PC-9 (cell line): Measurements from ENCODE around the gene CCDC154.

Source experiments
- CTCF ChIP-seq: fragments of 200-600 bp; sonication (generic); conservative IDR thresholded peaks from 2 replicates; pipeline ENCODE4 v1.6.1; 2017; ENCODE audit warnings: mixed run types, antibody characterized with exemption, mild to moderate bottlenecking, moderate library complexity
- EZH2 ChIP-seq: fragments of 200-600 bp; sonication (generic); IDR thresholded peaks from 2 replicates; pipeline ENCODE4 v1.8.0; 2017; ENCODE audit warnings: antibody characterized with exemption, low read depth

- TF ChIP-seq CTCF, result no peak
- TF ChIP-seq EZH2, result no peak
These were observed 47.0 kb upstream of the CCDC154 start for GRCh38 chr16:1491327-1491726.
